HPDE6-E6E7 (cell line): ENCODE results near the gene REXO5.
"Not testable (repeated sequence)": the region's sequence is repeated elsewhere in the genome, so short reads cannot be mapped to it uniquely, and the experiment has no call there.

Experiments
- DNase-seq: peaks from one replicate; pipeline ENCODE4 v3.0.0; 2011; ENCODE audit warnings: missing footprints; ENCODE audit errors: extremely low spot score

Gene REXO5

GRCh38 chr16:20803192-20803560 is 3.2 kb upstream of the REXO5 start:
- no peak for DNase-seq

- no peak for DNase-seq
These were observed 2.6 kb upstream of the REXO5 start for GRCh38 chr16:20803561-20804214.

- DNase-seq, result not testable (repeated sequence)
These were observed 601 bp upstream of the REXO5 start for GRCh38 chr16:20805684-20806167.

GRCh38 chr16:20807862-20808261 is 1.5 kb downstream of the REXO5 start:
- DNase-seq, result no peak

- DNase-seq, result no peak
These were observed 5.6 kb downstream of the REXO5 start for GRCh38 chr16:20811889-20812439.

- DNase-seq, result no peak
These were observed 6.2 kb downstream of the REXO5 start for GRCh38 chr16:20812510-20812909.

- DNase-seq, result no peak
These were observed 8.5 kb downstream of the REXO5 start for GRCh38 chr16:20814784-20815183.

GRCh38 chr16:20818929-20819585 is 12.7 kb downstream of the REXO5 start:
- DNase-seq, result no peak

- no peak for DNase-seq
These were observed 15.4 kb downstream of the REXO5 start for GRCh38 chr16:20821682-20822081.

- DNase-seq, result no peak
These were observed 16.4 kb downstream of the REXO5 start for GRCh38 chr16:20822521-20823325.

- no peak for DNase-seq
These were observed 19.8 kb downstream of the REXO5 start for GRCh38 chr16:20826039-20826566.

GRCh38 chr16:20829536-20829935 is 23.2 kb downstream of the REXO5 start:
- DNase-seq, result no peak

GRCh38 chr16:20830372-20830771 is 24.0 kb downstream of the REXO5 start:
- DNase-seq, result no peak

GRCh38 chr16:20833086-20833485 is 26.8 kb downstream of the REXO5 start:
- DNase-seq, result no peak

- no peak for DNase-seq
These were observed 31.9 kb downstream of the REXO5 start for GRCh38 chr16:20838240-20838639.

GRCh38 chr16:20839504-20839903 is 33.2 kb downstream of the REXO5 start:
- no peak for DNase-seq

GRCh38 chr16:20844054-20844453 is 37.7 kb downstream of the REXO5 start:
- no peak for DNase-seq

- no peak for DNase-seq
These were observed 38.3 kb downstream of the REXO5 start for GRCh38 chr16:20844588-20844987.

GRCh38 chr16:20846030-20846429 is 39.7 kb downstream of the REXO5 start:
- DNase-seq, result no peak

GRCh38 chr16:20846551-20846950 is 40.2 kb downstream of the REXO5 start:
- DNase-seq, result no peak

GRCh38 chr16:20847550-20847949 is 41.2 kb downstream of the REXO5 start:
- DNase-seq, result no peak
